SK-N-DZ (cell line): ENCODE measurements around the gene CD79A.

Experiments
- small RNA-seq, 2 experiments: library from RNA; depleted of rRNA; stranded (forward); fragments of <200 nt; gene quantifications; one replicate each; pipeline ENCODE3, GENCODE V24; 2014

The CD79A gene

Small RNA genes within 50 kb of the gene (small RNA-seq; reads per million reads assigned to genes)
- gene MIR6797, result 0 reads per million in 2 experiments
